Measurements from ENCODE around the gene SIX1. TPM values are rescaled to one million over a fixed set of nuclear protein-coding genes. Genes with fewer than 3 reads are reported as not detected.

SIX1 gene
- total RNA-seq = 42.4 TPM

GRCh38 chr14:60648934-60649874 is at the start of gene SIX1:
TSS of gene SIX1 (minus strand) at chr14:60649477. CDS start at chr14:60649189, 288 bp downstream.
- DNase-seq = peak; percentile 97

- no peak for DNase-seq
These were observed 46.0 kb upstream of the SIX1 start for GRCh38 chr14:60695327-60695726.

GRCh38 chr14:60691383-60692113 is 42.3 kb upstream of the SIX1 start:
- no peak for DNase-seq

GRCh38 chr14:60686865-60687264 is 37.6 kb upstream of the SIX1 start:
- DNase-seq = no peak

- DNase-seq = no peak
These were observed 34.9 kb upstream of the SIX1 start for GRCh38 chr14:60684203-60684602.

- no peak for DNase-seq
These were observed 32.0 kb upstream of the SIX1 start for GRCh38 chr14:60681271-60681670.

- no peak for DNase-seq
These were observed 31.2 kb upstream of the SIX1 start for GRCh38 chr14:60680511-60680910.

GRCh38 chr14:60679566-60680258 is 30.4 kb upstream of the SIX1 start:
- DNase-seq = no peak

GRCh38 chr14:60677701-60678100 is 28.4 kb upstream of the SIX1 start:
- no peak for DNase-seq

GRCh38 chr14:60670989-60671388 is 21.7 kb upstream of the SIX1 start:
- peak; percentile 29 for DNase-seq

GRCh38 chr14:60668431-60669112 is 19.3 kb upstream of the SIX1 start:
- no peak for DNase-seq

- peak; percentile 87 for DNase-seq
These were observed 15.9 kb upstream of the SIX1 start for GRCh38 chr14:60665177-60665550.

GRCh38 chr14:60662982-60663381 is 13.7 kb upstream of the SIX1 start:
- peak; percentile 62 for DNase-seq

- no peak for DNase-seq
These were observed 12.4 kb upstream of the SIX1 start for GRCh38 chr14:60661721-60662120.

GRCh38 chr14:60658909-60659585 is 9.8 kb upstream of the SIX1 start:
- peak; percentile 63 for DNase-seq

GRCh38 chr14:60658211-60658690 is 9.0 kb upstream of the SIX1 start:
- peak; percentile 77 for DNase-seq

- DNase-seq = peak; percentile 69
These were observed 8.4 kb upstream of the SIX1 start for GRCh38 chr14:60657456-60658210.

- peak; percentile 86 for DNase-seq
These were observed 7.6 kb upstream of the SIX1 start for GRCh38 chr14:60656686-60657455.

GRCh38 chr14:60655898-60656685 is 6.8 kb upstream of the SIX1 start:
- peak; percentile 63 for DNase-seq
